Breast epithelium (tissue), 4 donors: ENCODE measurements around the gene FHIT. TPM values are rescaled to one million over a fixed set of nuclear protein-coding genes. Genes with fewer than 3 reads are reported as not detected.
A peak's percentile ranks its signal among the peaks of the same experiment; 100 is the strongest.

Experiments
- DNase-seq, 2 donors: peaks; one replicate each; pipeline ENCODE4 v3.0.0-alpha.2; 2019; ENCODE audit warnings: low spot score in 2 of 2
- H3K27ac ChIP-seq, 2 donors: fragments of 200-600 bp; sonication (generic) in 1 of 2; one replicate each; pipeline ENCODE4 v1.5.1; 2016 to 2019; ENCODE audit warnings: mild to moderate bottlenecking in 1 of 2
- H3K27me3 ChIP-seq, 2 donors: fragments of 200-600 bp; sonication (generic) in 1 of 2; one replicate each; pipeline versions ENCODE4 v1.5.1 to v1.6.0; 2017 to 2019; ENCODE audit warnings: control low read depth in 1 of 2, mild to moderate bottlenecking in 1 of 2
- H3K36me3 ChIP-seq: fragments of 200-600 bp; one replicate; pipeline ENCODE4 v1.5.1; 2019
- H3K4me1 ChIP-seq, 2 donors: fragments of 200-600 bp; sonication (generic); one replicate each; pipeline ENCODE4 v1.5.1; 2016 to 2019; ENCODE audit warnings: control low read depth in 1 of 2
- H3K4me3 ChIP-seq, 3 donors: fragments of 200-600 bp; sonication (generic); 1 replicate in 2 of 3; 2 replicates in 1 of 3; pipeline ENCODE4 v1.5.1; 2016 to 2019; ENCODE audit warnings: mild to moderate bottlenecking in 3 of 3, moderate library complexity in 2 of 3
- H3K9me3 ChIP-seq, 2 donors: fragments of 200-600 bp; sonication (generic) in 1 of 2; one replicate each; pipeline ENCODE4 v1.5.1; 2016 to 2019; ENCODE audit warnings: control low read depth in 1 of 2
- CTCF ChIP-seq, 3 donors: fragments of 450-650 bp; IDR thresholded peaks; one replicate each; pipeline ENCODE4 v1.5.1; 2016 to 2017; ENCODE audit warnings: antibody characterized with exemption in 3 of 3, mild to moderate bottlenecking in 3 of 3, moderate library complexity in 3 of 3
- POLR2A ChIP-seq: fragments of 450-650 bp; IDR thresholded peaks from one replicate; pipeline ENCODE4 v1.6.1; 2016; ENCODE audit warnings: antibody characterized with exemption, mild to moderate bottlenecking, moderate library complexity
- POLR2AphosphoS5 ChIP-seq, 3 donors: sonication (generic); formaldehyde crosslinking; IDR thresholded peaks; one replicate each; pipeline ENCODE4 v1.6.1; 2017; ENCODE audit warnings: antibody characterized with exemption in 3 of 3
- intact Hi-C: fragments of 100-400 bp; cut with DNase I; formaldehyde crosslinking; loops from one replicate; pipeline ENCODE4 v1.15.1; 2023; ENCODE audit warnings: low total_unique reads
- total RNA-seq, 3 donors: library from RNA; depleted of rRNA; stranded (reverse); fragments of >200 nt; gene quantifications; one replicate each; pipeline ENCODE4 v1.1.0, GENCODE V29; 2016

Gene FHIT
- total RNA-seq, 3 donors from 2014 or later = 9.0 to 19.2 (median 17.7) TPM

GRCh38 chr3:59820352-59820934 lies 1430.8 kb downstream of the FHIT start:
- Histone ChIP-seq H3K4me3 (no peak overlapping the region), H3K9me3 (no peaks in the 10 kb centered on the region), H3K4me1 (peaks cover 6 to 9% of the 10 kb centered on the region in 2 donors), H3K27ac (no peak overlapping the region), H3K27me3 (no peaks in the 10 kb centered on the region), H3K36me3 (no peaks in the 10 kb centered on the region)
- intact Hi-C loops = no loop called here
- no peak for DNase-seq
- no peak for TF ChIP-seq POLR2A
- TF ChIP-seq POLR2AphosphoS5 (IDR thresholded peaks at IDR 0.05) = no peak
- no peak for TF ChIP-seq CTCF (IDR thresholded peaks at IDR 0.05)

GRCh38 chr3:59818919-59819300 lies 1432.3 kb downstream of the FHIT start:
- intact Hi-C loops = no loop called here
- Histone ChIP-seq H3K27ac (peak overlapping the region; percentile 29 to 56), H3K4me1 (peaks cover 6 to 9% of the 10 kb centered on the region in 2 donors), H3K27me3 (no peaks in the 10 kb centered on the region), H3K4me3 (no peak overlapping the region), H3K9me3 (no peaks in the 10 kb centered on the region), H3K36me3 (no peaks in the 10 kb centered on the region)
- TF ChIP-seq POLR2A = no peak
- no peak for TF ChIP-seq CTCF (IDR thresholded peaks at IDR 0.05)
- TF ChIP-seq POLR2AphosphoS5 (IDR thresholded peaks at IDR 0.05) = no peak
- DNase-seq = no peak

GRCh38 chr3:59818033-59818918 lies 1433.0 kb downstream of the FHIT start:
- TF ChIP-seq POLR2AphosphoS5 (IDR thresholded peaks at IDR 0.05) (no peak), CTCF (IDR thresholded peaks at IDR 0.05) (no peak), POLR2A (no peak)
- Histone ChIP-seq H3K4me1 (peaks cover 6 to 9% of the 10 kb centered on the region in 2 donors), H3K27me3 (no peaks in the 10 kb centered on the region), H3K9me3 (no peaks in the 10 kb centered on the region), H3K36me3 (no peaks in the 10 kb centered on the region), H3K27ac (peak overlapping the region; percentile 29 to 56), H3K4me3 (peak overlapping the region in 2 of 3 donors; percentile 2 to 48)
- peak; percentile 63 to 75 for DNase-seq
- intact Hi-C loops = no loop called here

GRCh38 chr3:59817511-59817910 lies 1433.7 kb downstream of the FHIT start:
- intact Hi-C loops = no loop called here
- Histone ChIP-seq H3K4me1 (peaks cover 6 to 9% of the 10 kb centered on the region in 2 donors), H3K9me3 (no peaks in the 10 kb centered on the region), H3K27ac (no peak overlapping the region), H3K27me3 (no peaks in the 10 kb centered on the region), H3K4me3 (peak overlapping the region in 2 of 3 donors; percentile 2 to 23), H3K36me3 (no peaks in the 10 kb centered on the region)
- TF ChIP-seq CTCF (IDR thresholded peaks at IDR 0.05) (no peak), POLR2A (no peak), POLR2AphosphoS5 (IDR thresholded peaks at IDR 0.05) (no peak)
- DNase-seq = no peak

- H3K36me3 ChIP-seq = no peaks in the 10 kb centered on the region
- no peak for DNase-seq
- H3K27me3 ChIP-seq = no peaks in the 10 kb centered on the region
- TF ChIP-seq POLR2A (no peak), CTCF (IDR thresholded peaks at IDR 0.05) (no peak), POLR2AphosphoS5 (IDR thresholded peaks at IDR 0.05) (no peak)
- H3K4me3 ChIP-seq = no peak overlapping the region
- intact Hi-C loops = no loop called here
- no peaks in the 10 kb centered on the region for H3K9me3 ChIP-seq
- no peak overlapping the region for H3K27ac ChIP-seq
- H3K4me1 ChIP-seq = peaks cover 6 to 9% of the 10 kb centered on the region in 2 donors
These were observed 1434.9 kb downstream of the FHIT start for GRCh38 chr3:59816312-59816711.
